Brain pericyte (primary cell): ENCODE measurements around the gene TRIM33.
"Not testable (repeated sequence)": the region's sequence is repeated elsewhere in the genome, so short reads cannot be mapped to it uniquely, and the experiment has no call there.

ENCODE experiments used
- DNase-seq: peaks from one replicate; pipeline ENCODE4 v3.0.0-alpha.2; 2012; ENCODE audit warnings: low read depth, low spot score

TRIM33 gene

DNA sequence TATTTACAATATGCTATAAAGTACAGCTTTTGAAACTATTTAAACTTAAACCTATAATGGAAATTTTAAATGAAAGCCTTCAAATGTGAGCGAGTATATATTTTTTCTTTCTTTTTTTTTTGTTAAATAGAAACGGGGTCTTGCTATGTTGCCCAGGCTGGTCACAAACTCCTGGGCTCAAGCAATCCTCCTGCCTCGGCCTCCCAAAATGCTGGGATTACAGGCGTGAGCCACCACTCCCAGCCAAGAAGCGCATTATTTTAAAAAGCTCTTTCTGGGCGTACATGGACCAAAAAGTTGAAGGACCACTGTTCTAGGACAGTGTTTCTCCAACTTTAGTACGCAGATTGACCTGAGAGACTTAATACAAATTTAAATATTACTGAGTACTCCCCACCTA lies 87.5 kb downstream of the TRIM33 start:
- no peak for DNase-seq

DNA sequence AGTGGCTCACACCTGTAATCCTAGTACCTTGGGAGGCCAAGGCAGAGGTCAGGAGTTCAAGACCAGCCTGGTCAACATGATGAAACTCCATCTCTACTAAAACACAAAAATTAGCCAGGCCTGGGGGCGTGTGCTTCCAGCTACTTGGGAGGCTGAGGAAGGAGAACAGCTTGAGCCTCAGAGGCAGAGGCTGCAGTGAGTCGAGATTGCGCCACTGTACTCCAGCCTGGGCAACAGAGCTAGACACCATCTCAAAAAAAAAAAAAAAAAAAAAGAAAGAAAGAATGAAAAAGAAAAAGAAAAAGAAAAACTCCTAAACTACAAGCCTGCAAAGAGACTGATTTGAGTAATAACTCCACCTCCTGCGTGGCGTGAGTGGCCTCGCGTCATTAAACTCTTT lies 92.1 kb downstream of the TRIM33 start:
- DNase-seq, result not testable (repeated sequence)

DNA sequence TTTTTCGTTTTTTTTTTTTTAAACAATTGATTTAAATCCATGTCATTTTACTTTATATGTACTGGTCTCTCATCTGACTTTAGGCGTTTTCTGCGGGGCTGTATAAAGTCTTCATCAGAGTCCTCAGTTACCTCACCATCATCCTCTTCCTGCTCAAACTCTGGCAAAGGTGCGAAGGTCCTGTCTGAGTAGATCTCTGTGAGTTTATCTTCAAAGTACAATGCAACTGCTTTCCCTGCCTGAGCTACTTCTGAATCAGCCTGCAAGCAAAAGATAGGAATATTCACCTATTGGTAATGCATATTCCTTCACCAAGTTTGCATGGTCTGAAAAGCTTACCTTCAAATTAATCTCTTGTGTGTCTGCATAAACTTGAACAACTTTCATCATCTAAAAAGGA lies 113.4 kb downstream of the TRIM33 start:
- no peak for DNase-seq

DNA sequence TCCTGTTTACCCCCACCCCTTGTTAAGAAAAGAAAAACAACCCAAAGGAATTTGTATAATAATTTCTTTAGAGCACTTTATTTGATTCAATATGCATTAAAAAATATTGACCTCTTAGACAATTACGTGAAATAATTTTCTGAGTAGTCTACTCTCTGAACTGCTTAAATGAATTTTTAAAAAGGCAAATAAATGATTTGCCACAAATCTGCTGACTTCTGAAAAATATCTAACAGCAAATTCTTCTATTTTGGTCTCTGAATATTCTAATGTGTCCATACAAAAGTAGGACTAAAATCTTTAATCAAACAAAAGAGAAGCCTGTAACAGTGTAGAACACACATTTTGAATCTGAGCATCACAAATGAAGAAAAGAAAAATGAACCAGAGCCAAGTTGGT lies 115.1 kb downstream of the TRIM33 start:
- DNase-seq, result no peak

DNA sequence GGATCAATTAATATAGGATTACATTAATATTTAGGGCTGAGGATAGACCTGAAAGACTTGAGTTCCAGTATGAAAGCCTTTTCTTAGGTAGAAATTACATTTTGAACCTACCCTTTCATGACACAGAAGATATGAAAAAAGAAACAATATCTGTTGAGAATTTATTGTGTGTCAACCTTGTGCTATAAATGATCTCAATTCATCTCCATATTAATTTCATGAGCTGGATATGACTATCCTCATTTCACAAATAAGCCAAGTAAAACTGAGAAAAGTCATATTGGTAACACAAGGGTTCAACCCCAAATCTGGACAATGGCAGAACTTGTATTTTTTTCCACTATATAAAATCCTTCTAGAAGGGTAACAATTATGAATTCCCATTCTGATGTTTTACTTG lies 120.0 kb downstream of the TRIM33 start:
- no peak for DNase-seq

DNA sequence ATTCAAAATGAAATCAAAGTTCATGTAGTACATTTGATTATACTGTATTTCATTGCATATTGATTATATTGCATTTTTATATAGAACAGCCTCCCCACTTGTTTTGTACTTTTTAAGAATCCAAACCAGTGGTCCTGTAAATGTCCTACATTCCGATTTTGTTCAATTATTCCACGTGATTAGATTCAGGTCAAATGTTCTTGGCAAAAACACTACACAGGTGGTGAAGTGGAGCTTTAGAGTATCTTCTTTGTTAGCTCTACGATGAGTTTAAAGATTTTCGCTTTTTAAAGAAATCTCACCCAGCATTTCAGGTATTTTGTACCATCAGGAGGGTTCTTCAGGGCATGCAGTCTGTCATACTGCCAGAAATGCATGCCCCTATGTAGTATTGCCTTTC lies 120.6 kb downstream of the TRIM33 start:
- no peak for DNase-seq

DNA sequence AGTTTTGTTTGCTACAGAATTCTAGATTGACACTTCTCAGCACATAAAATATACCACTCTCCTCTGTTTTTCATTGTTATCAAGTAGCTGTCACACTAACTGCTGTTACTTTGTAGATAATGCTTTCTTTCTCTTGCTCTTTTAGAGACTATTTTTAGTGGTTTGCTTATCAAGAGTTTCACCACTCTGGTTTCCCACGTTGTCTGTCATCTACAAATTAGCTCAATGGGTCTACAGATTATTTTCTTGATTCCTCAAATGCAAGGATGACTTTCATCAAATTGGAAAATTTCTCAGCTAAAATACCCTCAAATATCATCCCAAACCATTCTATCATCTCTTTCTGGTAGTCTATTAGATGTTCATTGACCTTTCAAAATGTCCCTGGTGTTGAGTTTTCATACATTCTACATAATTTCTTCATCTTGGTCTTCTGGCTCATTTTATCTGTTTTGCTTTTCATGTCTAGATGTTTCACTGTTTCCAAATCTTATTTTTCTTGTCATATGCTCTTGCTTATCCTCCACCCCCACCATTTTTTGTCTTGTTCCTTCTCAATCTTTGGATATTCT lies 122.5 kb downstream of the TRIM33 start:
- DNase-seq, result no peak

DNA sequence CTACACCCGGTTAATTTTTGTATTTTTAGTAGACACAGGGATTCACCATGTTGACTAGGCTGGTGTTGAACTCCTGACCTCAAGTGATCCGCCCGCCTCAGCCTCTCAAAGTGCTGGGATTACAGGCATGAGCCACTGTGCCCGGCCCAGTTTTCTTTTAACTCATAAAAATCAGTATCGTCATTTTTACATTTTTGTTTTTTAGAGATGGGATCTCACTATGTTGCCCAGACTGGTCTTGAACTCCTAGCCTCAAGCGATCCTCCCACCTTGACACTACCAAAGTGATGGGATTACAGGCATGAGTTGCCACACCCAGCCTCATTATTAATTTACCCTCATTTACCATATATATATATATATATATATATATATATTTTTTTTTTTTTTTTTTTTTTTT lies 123.4 kb downstream of the TRIM33 start:
- not testable (repeated sequence) for DNase-seq

DNA sequence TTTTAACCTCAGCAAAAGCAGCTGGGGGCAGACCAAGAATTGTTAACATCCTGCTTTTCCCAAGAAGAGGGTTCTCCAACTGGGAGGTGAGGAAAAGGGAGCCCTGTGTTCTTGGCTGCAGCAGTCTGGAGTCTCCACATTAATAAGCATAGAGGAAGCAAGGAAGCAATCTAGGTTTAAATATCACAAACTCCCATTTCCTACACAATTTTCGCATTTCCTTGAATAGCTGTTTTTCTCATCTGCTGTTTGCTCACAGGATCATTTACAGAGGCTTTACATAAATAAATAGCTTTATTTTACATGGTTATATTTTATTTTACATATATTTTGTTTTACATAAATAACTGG lies 124.0 kb downstream of the TRIM33 start:
- DNase-seq, result no peak

DNA sequence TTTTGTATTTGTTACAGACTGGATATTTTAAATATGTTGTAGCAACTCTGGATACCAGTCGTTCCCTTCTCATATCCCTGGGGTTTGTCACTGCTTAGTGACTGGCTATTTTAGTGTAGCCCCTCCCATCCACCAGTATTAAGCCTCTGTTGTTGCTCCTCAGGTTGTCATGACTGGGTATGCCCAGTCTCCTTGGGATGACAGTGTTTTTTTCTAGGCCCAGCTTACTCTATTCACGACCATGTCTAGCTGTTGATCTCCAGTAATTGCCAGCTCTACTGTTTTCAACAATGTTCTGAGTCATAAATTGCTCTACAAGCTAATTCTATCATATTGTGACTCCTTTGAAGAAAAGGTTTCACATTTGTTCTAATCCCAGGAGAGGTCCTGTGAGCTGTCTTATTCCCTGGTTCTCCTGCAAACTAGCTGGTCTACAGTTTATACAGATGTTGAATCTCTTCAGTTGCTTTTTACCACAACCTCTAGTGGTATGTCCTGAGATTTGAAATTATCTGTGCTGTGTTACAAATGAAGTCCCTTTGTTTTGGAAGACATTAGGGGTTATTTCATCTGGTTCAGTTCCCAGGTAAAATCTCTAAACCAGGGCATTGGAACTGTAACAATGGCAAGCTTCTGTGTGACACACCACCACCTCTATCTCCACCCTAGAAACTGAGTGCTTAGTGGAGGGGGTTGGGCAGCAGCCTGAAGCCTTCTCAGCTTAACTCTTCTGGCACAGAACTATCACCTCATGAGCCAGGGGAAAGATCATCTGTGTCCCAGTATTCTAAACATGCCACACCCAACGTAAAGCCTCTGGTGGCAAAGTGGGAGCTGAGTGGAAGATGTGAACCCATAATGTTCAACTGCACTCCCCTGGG lies 124.6 kb downstream of the TRIM33 start:
- no peak for DNase-seq

DNA sequence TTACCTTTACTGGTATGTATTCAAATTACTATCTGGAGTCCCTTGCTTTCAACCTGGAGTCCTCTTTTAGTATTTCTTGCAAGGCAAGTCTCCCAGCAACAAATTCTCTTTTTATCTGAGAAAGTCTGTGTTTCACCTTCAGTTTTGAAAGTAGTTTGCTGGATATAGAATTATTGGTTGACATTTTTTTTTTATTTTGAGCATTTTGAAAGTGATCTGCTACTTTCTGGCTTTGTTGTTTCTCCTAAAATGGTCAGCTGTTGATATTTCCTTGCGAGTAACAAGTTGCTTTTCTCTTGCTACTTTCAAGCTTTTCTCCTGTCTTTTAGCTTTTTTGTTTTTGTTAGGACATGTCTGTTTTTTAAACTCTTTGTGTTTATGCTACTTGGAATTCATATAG lies 126.1 kb downstream of the TRIM33 start:
- no peak for DNase-seq

DNA sequence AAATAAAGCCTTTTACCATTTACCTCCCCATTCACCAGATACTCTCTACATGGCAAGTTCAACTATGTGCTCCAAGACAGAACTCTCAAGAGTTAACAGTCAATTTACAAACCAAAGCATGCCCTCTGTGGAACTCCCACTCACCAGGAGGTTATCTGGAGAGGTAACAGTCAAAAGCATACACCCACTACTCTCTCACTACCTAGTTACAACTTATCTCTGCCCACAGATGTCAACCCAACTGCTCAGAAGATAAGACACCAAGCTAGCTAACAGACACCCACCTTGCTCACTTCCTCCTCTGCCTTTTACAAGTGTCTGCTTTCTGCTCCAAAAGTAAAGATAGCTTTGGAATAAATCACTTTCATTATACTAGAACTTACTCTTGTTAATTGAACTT lies 131.0 kb downstream of the TRIM33 start:
- DNase-seq, result no peak

DNA sequence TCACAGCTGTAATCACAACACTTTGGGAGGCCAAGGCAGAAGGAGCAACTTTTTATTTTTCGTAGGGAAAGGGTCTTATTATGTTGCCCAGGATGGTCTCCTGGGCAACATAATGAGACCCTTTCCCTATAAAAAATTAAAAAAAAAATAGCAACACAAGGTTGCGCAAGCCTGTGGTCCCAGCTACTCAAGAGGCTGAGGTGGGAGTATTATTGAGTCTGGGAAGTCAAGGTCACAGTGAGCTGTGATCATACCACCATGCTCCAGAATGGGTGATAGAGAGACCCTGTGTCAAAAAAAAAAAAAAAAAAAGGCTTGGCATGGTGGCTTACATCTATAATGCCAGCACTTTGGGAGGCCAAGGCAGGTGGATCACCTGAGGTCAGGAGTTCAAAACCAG lies 131.6 kb downstream of the TRIM33 start:
- no peak for DNase-seq

DNA sequence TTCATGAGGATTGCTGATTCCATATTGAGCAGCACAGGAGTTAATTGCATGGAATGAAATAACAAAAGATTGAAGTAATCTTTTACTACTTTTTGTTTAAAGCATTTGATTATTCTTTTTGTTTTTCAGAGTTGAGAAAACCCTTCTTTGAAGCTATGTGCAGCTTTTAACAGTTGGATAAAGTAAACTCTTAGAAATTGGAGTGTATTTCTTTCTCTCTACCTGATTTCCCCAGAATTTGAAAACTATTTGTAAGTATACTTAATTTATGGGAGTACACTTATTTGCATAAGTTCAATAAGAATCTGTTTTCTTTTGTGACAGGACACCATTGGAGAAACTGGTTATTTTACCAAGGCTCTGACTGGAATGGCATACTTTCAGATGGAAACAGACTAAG lies 133.6 kb downstream of the TRIM33 start:
- DNase-seq, result no peak

DNA sequence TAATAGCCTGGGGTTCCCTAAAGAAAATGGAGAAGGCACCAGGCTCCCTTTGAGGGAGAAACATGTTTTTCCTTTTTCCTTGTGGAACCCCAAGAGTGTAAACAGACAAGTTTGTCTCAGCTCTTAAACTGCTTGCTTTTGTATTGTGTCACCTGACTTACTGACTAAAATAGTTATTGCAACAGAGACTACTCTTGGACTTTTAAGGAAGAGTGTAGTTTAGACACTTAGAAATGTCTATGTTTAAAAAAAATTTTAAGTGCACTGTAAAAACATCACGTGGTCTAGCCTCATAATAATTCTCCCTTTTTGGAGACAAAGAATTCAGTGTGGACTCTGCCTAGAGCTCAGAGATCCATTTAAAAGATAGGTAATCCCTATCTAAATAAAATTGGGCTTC lies 141.1 kb downstream of the TRIM33 start:
- no peak for DNase-seq

DNA sequence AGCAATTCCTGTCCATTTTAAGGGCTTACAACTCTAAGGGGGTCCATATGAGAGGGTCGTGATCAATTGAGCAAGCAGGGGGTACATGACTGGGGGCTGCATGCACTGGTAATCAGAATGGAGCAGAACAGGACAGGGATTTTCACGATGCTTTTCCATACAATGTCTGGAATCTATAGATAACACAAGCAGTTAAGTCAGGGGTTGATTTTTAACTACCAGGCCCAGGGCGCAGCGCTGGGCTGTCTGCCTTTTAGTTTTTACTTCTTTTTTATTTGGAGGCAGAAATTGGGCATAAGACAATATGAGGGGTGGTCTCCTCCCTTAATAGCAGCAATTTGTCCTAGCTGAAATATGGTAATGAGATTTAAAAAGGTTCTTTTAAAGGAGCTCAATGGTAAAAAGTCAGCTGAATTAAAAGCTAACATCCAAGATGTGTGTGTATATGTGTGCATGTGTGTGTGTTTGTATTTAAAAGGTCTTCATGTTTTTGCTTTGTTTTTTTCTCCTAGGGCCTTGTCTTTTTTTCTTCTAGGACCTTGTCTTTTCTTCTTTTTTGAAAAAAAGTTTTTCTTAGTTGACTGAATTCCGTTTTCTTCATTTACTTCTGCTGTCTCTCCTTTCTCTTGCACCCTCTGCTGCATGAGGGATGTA lies 141.6 kb downstream of the TRIM33 start:
- DNase-seq, result not testable (repeated sequence)

DNA sequence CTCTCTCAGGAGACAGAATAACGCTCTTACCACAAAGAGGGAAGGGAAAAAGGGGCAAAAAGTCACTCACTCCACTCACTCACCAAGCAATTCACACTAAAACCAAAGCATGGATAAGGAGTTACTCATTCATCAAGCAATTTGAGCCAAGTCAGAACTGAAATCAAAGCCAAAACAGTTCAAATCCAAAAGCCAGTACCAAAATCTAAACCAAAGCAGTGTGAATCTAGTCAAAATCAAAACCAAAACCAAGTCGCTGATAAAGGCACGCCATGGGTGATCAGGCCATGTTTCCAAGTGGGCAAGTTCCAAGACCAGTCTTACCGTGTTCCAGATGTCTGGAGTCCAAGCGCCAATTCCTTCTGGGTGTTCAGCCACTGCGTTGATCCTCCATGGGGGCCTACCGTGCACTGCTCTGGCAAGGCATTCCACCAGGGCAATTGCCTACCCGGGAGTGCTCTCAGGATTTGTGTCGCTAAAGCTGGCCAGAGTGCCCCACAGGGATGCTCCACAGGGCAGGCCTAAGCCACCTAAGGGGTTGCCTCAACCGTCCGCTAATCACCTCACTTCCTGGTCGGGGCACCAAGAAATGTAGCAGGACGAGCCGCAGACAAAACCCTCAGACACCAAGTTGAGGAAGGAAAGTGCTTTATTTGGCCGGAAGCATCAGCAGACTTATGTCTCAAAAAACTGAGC lies 142.3 kb downstream of the TRIM33 start:
- no peak for DNase-seq

DNA sequence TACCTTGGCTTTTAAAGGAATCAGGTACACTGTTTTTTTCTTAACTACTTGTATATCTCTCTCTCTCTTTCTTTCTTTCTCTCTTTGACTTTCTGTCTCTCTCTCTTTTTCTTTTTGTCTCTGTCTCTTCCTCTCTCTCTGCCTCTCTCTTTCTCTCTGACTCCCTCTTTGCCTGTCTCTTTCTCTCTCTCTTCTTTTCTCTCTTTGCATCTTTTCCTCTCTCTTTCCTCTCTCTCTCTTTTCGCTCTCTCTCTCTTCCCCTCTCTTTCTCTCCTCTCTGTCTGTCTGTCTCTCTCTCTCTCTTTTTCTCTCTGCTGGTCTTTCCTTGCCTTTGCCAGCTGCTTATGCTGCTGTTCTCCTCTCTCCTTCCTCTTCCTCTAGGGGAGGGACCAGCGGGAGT lies 143.2 kb downstream of the TRIM33 start:
- no peak for DNase-seq

DNA sequence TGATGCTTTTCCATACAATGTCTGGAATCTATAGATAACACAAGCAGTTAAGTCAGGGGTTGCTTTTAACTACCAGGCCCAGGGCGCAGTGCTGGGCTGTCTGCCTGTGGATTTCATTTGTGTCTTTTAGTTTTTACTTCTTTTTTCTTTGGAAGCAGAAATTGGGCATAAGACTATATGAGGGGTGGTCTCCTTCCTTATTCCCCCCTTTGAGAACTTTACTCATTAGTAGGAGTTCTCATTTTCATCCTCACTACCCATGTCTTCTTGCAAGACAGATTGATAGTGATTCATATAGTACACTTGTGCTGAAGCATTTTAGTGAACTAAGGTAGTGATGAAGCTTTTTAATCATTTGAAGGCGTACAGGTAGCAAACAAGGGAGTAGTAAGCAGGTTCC lies 147.8 kb downstream of the TRIM33 start:
- DNase-seq, result not testable (repeated sequence)

DNA sequence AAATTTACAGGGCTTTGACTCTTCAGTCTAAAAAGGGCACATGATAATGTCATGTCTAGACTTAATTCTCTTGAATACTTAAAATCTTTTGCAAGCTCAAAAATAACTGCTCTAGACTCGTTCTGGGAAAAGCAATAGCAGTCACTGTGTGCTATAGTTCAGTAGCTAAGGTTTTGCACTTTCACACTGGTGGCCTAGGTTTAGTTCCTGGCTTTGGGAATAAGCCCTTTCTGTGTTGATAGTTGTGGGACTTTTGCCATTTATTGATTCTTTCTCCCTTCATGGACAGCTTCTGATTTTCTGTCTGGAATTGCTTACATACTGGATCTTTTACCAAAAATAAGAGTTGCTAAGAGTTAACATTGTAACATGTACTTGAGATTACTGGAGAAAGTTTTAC lies 151.2 kb downstream of the TRIM33 start:
- no peak for DNase-seq

DNA sequence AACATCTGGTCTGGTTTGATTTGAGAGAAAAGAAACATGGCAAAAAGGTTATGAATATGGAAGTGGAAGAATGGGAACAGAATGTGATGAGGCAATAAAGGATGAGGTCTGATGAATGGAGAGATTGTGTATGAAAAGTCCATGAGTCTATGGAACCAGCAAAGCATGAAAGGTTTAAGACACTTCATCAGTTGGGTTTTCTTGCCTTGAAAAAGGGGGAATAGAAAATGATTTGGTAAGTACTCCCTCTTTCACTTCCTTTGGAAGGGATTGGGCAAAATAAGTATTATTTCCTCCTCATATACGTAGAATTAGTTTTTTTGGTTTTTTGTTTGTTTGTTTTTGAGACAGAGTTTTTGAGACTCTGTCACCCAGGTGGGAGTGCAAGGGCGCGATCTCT lies 155.8 kb downstream of the TRIM33 start:
- DNase-seq, result no peak

DNA sequence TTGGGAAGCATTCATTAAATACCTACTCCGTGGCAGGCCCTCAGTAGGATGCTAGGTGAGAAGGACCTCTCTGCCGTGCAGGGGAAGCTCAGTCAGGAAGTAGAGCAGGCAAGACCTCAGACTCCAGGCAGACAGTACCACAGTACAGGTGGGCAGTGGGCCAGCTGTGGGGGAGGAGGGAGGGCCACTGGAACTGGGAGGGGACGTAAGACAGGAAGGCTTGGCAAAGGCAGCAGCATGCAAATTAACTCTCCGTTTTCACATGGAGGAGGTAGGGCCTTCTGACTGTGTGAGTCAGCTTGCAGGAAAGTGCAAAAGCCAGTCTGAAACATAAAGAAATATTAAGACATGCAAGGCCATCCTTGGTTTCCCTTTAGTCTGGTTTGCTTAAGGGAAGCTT lies 157.7 kb downstream of the TRIM33 start:
- no peak for DNase-seq
